ENCODE results near the gene LCOR. TPM values are rescaled to one million over a fixed set of nuclear protein-coding genes. Genes with fewer than 3 reads are reported as not detected.
A peak's percentile ranks its signal among the peaks of the same experiment; 100 is the strongest.

The LCOR gene
- total and polyA plus RNA-seq, 2 of the 13 experiments (the other 11 are each of a cell fraction or from before 2014, with no cell fraction given): 12.4 to 23.7 TPM

- TF ChIP-seq, protein P1, sequence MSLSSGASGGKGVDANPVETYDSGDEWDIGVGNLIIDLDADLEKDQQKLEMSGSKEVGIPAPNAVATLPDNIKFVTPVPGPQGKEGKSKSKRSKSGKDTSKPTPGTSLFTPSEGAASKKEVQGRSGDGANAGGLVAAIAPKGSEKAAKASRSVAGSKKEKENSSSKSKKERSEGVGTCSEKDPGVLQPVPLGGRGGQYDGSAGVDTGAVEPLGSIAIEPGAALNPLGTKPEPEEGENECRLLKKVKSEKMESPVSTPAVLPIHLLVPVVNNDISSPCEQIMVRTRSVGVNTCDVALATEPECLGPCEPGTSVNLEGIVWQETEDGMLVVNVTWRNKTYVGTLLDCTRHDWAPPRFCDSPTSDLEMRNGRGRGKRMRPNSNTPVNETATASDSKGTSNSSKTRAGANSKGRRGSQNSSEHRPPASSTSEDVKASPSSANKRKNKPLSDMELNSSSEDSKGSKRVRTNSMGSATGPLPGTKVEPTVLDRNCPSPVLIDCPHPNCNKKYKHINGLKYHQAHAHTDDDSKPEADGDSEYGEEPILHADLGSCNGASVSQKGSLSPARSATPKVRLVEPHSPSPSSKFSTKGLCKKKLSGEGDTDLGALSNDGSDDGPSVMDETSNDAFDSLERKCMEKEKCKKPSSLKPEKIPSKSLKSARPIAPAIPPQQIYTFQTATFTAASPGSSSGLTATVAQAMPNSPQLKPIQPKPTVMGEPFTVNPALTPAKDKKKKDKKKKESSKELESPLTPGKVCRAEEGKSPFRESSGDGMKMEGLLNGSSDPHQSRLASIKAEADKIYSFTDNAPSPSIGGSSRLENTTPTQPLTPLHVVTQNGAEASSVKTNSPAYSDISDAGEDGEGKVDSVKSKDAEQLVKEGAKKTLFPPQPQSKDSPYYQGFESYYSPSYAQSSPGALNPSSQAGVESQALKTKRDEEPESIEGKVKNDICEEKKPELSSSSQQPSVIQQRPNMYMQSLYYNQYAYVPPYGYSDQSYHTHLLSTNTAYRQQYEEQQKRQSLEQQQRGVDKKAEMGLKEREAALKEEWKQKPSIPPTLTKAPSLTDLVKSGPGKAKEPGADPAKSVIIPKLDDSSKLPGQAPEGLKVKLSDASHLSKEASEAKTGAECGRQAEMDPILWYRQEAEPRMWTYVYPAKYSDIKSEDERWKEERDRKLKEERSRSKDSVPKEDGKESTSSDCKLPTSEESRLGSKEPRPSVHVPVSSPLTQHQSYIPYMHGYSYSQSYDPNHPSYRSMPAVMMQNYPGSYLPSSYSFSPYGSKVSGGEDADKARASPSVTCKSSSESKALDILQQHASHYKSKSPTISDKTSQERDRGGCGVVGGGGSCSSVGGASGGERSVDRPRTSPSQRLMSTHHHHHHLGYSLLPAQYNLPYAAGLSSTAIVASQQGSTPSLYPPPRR (CRISPR knock-in tag; IDR thresholded peaks at IDR 0.05; ENCODE audit: borderline replicate concordance): no peak
- TF ChIP-seq KLF6 (CRISPR knock-in tag; IDR thresholded peaks at IDR 0.05) (no peak), ZNF331 (CRISPR knock-in tag; IDR thresholded peaks at IDR 0.05) (no peak), BATF2 (CRISPR knock-in tag; IDR thresholded peaks at IDR 0.05) (no peak), CTCF (CRISPR knock-in tag; IDR thresholded peaks at IDR 0.05) (peak; percentile 77), AFF4 (CRISPR knock-in tag; IDR thresholded peaks at IDR 0.05) (no peak)
- TF ChIP-seq, protein P2, sequence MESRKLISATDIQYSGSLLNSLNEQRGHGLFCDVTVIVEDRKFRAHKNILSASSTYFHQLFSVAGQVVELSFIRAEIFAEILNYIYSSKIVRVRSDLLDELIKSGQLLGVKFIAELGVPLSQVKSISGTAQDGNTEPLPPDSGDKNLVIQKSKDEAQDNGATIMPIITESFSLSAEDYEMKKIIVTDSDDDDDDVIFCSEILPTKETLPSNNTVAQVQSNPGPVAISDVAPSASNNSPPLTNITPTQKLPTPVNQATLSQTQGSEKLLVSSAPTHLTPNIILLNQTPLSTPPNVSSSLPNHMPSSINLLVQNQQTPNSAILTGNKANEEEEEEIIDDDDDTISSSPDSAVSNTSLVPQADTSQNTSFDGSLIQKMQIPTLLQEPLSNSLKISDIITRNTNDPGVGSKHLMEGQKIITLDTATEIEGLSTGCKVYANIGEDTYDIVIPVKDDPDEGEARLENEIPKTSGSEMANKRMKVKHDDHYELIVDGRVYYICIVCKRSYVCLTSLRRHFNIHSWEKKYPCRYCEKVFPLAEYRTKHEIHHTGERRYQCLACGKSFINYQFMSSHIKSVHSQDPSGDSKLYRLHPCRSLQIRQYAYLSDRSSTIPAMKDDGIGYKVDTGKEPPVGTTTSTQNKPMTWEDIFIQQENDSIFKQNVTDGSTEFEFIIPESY (CRISPR knock-in tag; IDR thresholded peaks at IDR 0.05): no peak
- TF ChIP-seq, protein P3, sequence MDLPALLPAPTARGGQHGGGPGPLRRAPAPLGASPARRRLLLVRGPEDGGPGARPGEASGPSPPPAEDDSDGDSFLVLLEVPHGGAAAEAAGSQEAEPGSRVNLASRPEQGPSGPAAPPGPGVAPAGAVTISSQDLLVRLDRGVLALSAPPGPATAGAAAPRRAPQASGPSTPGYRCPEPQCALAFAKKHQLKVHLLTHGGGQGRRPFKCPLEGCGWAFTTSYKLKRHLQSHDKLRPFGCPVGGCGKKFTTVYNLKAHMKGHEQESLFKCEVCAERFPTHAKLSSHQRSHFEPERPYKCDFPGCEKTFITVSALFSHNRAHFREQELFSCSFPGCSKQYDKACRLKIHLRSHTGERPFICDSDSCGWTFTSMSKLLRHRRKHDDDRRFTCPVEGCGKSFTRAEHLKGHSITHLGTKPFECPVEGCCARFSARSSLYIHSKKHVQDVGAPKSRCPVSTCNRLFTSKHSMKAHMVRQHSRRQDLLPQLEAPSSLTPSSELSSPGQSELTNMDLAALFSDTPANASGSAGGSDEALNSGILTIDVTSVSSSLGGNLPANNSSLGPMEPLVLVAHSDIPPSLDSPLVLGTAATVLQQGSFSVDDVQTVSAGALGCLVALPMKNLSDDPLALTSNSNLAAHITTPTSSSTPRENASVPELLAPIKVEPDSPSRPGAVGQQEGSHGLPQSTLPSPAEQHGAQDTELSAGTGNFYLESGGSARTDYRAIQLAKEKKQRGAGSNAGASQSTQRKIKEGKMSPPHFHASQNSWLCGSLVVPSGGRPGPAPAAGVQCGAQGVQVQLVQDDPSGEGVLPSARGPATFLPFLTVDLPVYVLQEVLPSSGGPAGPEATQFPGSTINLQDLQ (CRISPR knock-in tag; IDR thresholded peaks at IDR 0.05): no peak
- TF ChIP-seq, protein P4, sequence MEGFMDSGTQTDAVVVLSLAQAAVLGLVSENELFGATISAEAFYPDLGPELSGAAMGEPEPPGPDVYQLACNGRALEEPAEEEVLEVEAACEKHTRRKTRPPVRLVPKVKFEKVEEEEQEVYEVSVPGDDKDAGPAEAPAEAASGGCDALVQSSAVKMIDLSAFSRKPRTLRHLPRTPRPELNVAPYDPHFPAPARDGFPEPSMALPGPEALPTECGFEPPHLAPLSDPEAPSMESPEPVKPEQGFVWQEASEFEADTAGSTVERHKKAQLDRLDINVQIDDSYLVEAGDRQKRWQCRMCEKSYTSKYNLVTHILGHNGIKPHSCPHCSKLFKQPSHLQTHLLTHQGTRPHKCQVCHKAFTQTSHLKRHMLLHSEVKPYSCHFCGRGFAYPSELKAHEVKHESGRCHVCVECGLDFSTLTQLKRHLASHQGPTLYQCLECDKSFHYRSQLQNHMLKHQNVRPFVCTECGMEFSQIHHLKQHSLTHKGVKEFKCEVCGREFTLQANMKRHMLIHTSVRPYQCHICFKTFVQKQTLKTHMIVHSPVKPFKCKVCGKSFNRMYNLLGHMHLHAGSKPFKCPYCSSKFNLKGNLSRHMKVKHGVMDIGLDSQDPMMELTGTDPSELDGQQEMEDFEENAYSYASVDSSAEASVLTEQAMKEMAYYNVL (CRISPR knock-in tag; IDR thresholded peaks at IDR 0.05; ENCODE audit: borderline replicate concordance): no peak
These were observed 193.6 kb downstream of the LCOR start (continued) for GRCh38 chr10:97025613-97026242.
